Neuronal stem cell (in vitro differentiated cells): ENCODE data around the gene ACYP2.

Source experiments
- DNase-seq: peaks from one replicate; pipeline ENCODE4 v3.0.0-alpha.2; 2013; ENCODE audit warnings: low spot score
- H2AFZ ChIP-seq: one replicate; pipeline ENCODE4 v1.6.1; 2013; ENCODE audit warnings: mild to moderate bottlenecking, low read length, inconsistent platforms
- H2AK5ac ChIP-seq: 2 replicates; pipeline ENCODE4 v1.6.1; 2013; ENCODE audit warnings: low read depth, mild to moderate bottlenecking, inconsistent platforms, low read length, moderate library complexity, mixed read lengths
- H2BK120ac ChIP-seq: 2 replicates; pipeline ENCODE4 v1.6.1; 2013; ENCODE audit warnings: low read depth, mild to moderate bottlenecking, inconsistent platforms, low read length, moderate library complexity, mixed read lengths
- H2BK12ac ChIP-seq: one replicate; pipeline ENCODE4 v1.6.1; 2013; ENCODE audit warnings: low read length, inconsistent platforms
- H2BK15ac ChIP-seq: 2 replicates; pipeline ENCODE4 v1.6.1; 2013; ENCODE audit warnings: mild to moderate bottlenecking, low read length, inconsistent platforms, mixed read lengths
- H2BK5ac ChIP-seq: one replicate; pipeline ENCODE4 v1.6.1; 2013; ENCODE audit warnings: inconsistent platforms, mild to moderate bottlenecking, low read length, moderate library complexity
- H3K14ac ChIP-seq: one replicate; pipeline ENCODE4 v1.6.1; 2013; ENCODE audit warnings: low read length, inconsistent platforms
- H3K18ac ChIP-seq: 2 replicates; pipeline ENCODE4 v1.6.1; 2013; ENCODE audit warnings: low read length, inconsistent platforms
- H3K23ac ChIP-seq: 2 replicates; pipeline ENCODE4 v1.6.1; 2013; ENCODE audit warnings: low read depth, mild to moderate bottlenecking, mixed read lengths, low read length, inconsistent platforms; ENCODE audit not compliant: poor library complexity
- H3K27ac ChIP-seq: replicated peaks from 3 replicates; pipeline ENCODE4 v1.5.1; 2013; ENCODE audit warnings: low read length, inconsistent platforms
- H3K27me3 ChIP-seq, 3 experiments: 2 replicates each; pipeline ENCODE4 v1.6.1; 2013; ENCODE audit warnings: low read length in 3 of 3, mild to moderate bottlenecking in 2 of 3, inconsistent platforms in 1 of 3, low read depth in 1 of 3, mixed read lengths in 1 of 3, moderate library complexity in 1 of 3; ENCODE audit not compliant: control insufficient read depth in 3 of 3, insufficient read depth in 3 of 3
- H3K36me3 ChIP-seq, 2 donors: replicated peaks in 1 of 2; 2 replicates each; pipeline ENCODE4 v1.6.1; 2013; ENCODE audit warnings: low read length in 2 of 2; ENCODE audit not compliant: control insufficient read depth in 2 of 2, insufficient read depth in 2 of 2
- H3K4ac ChIP-seq: 2 replicates; pipeline ENCODE4 v1.6.1; 2013; ENCODE audit warnings: inconsistent platforms, mild to moderate bottlenecking, low read length, moderate library complexity
- H3K4me1 ChIP-seq, 2 donors: 1 replicate in 1 of 2; 2 replicates in 1 of 2; pipeline ENCODE4 v1.6.1; 2013; ENCODE audit warnings: low read length in 2 of 2, low read depth in 1 of 2; ENCODE audit not compliant: control insufficient read depth in 2 of 2, insufficient read depth in 1 of 2
- H3K4me2 ChIP-seq: one replicate; pipeline ENCODE4 v1.6.1; 2013; ENCODE audit warnings: mild to moderate bottlenecking, low read length, inconsistent platforms; ENCODE audit not compliant: insufficient read depth, poor library complexity, severe bottlenecking
- H3K4me3 ChIP-seq, 2 donors: 2 replicates each; pipeline ENCODE4 v1.5.1; 2013; ENCODE audit warnings: low read length in 2 of 2, mild to moderate bottlenecking in 2 of 2, inconsistent platforms in 1 of 2, moderate library complexity in 1 of 2
- H3K79me1 ChIP-seq: one replicate; pipeline ENCODE4 v1.6.1; 2013; ENCODE audit warnings: low read depth, mild to moderate bottlenecking, inconsistent platforms, low read length, moderate library complexity
- H3K9ac ChIP-seq: one replicate; pipeline ENCODE4 v1.6.1; 2013; ENCODE audit warnings: mild to moderate bottlenecking, low read depth, low read length, inconsistent platforms; ENCODE audit not compliant: poor library complexity
- H3K9me3 ChIP-seq, 2 donors: replicated peaks in 1 of 2; 2 replicates each; pipeline versions ENCODE3 to v1.6.1; 2013; ENCODE audit warnings: low read length in 2 of 2, mild to moderate bottlenecking in 2 of 2, inconsistent platforms in 1 of 2, low read depth in 1 of 2, mixed read lengths in 1 of 2, moderate library complexity in 1 of 2; ENCODE audit not compliant: control insufficient read depth in 2 of 2, insufficient read depth in 1 of 2
- H4K8ac ChIP-seq: one replicate; pipeline ENCODE4 v1.6.1; 2013; ENCODE audit warnings: low read depth, mild to moderate bottlenecking, inconsistent platforms, low read length, moderate library complexity
- H4K91ac ChIP-seq: one replicate; pipeline ENCODE4 v1.6.1; 2013; ENCODE audit warnings: low read length, low read depth, mild to moderate bottlenecking, inconsistent platforms; ENCODE audit not compliant: poor library complexity
- WGBS, 2 donors: extraction: QIAGEN DNeasy Blood & Tissue Kit; methylation state at CpG; one replicate each; pipeline ENCODE4 v1.1.7; 2013; ENCODE audit warnings: missing lambda C conversion rate in 2 of 2, mixed read lengths in 1 of 2; ENCODE audit not compliant: insufficient read length in 2 of 2, insufficient replicate concordance in 1 of 2; ENCODE audit errors: extremely low coverage in 2 of 2; 5-methylcytosine and 5-hydroxymethylcytosine counted together

ACYP2 gene

GRCh38 chr2:54079331-54079730, 36.1 kb upstream of the ACYP2 start:
- no CpG with 5 or more reads among the region's 2 CpGs for WGBS, 2 donors
- no peak overlapping the region for H2BK5ac ChIP-seq

GRCh38 chr2:54081574-54081973, 33.8 kb upstream of the ACYP2 start:
- H3K23ac ChIP-seq, result no peak overlapping the region
- H4K91ac ChIP-seq, result no peak overlapping the region
- no peak overlapping the region for H4K8ac ChIP-seq
- peak overlapping the region; percentile 47 for H3K14ac ChIP-seq
- H3K27me3 ChIP-seq, result peaks cover 0 to 3% (median 0%) of the 10 kb centered on the region in 3 experiments
- H2BK12ac ChIP-seq, result no peak overlapping the region
- H2AFZ ChIP-seq, result no peak overlapping the region
- no peak overlapping the region for H2BK120ac ChIP-seq
- no peak overlapping the region for H3K4ac ChIP-seq
- no peaks in the 10 kb centered on the region for H3K79me1 ChIP-seq
- H2AK5ac ChIP-seq, result no peak overlapping the region
- DNase-seq, result no peak
- no peaks in the 10 kb centered on the region for H3K36me3 ChIP-seq
- no peak overlapping the region for H3K9ac ChIP-seq
- H2BK15ac ChIP-seq, result no peak overlapping the region
- no peak overlapping the region for H3K18ac ChIP-seq
- H3K27ac ChIP-seq, result no peak overlapping the region
- no peak overlapping the region for H2BK5ac ChIP-seq
- no peak overlapping the region for H3K4me2 ChIP-seq
- H3K4me3 ChIP-seq, result no peak overlapping the region
- H3K4me1 ChIP-seq, result peaks cover 0 to 6% of the 10 kb centered on the region in 2 donors
- H3K9me3 ChIP-seq, result no peaks in the 10 kb centered on the region
- no CpG with 5 or more reads among the region's 6 CpGs for WGBS, 2 donors

More at GRCh38 chr2:54079331-54079730, 36.1 kb upstream of the ACYP2 start:
- no peak overlapping the region for H2BK15ac ChIP-seq
- H3K9me3 ChIP-seq, result no peaks in the 10 kb centered on the region
- H3K27ac ChIP-seq, result no peak overlapping the region
- H4K8ac ChIP-seq, result no peak overlapping the region
- no peak overlapping the region for H3K4ac ChIP-seq
- no peak overlapping the region for H2BK120ac ChIP-seq
- no peak overlapping the region for H3K14ac ChIP-seq
- DNase-seq, result no peak
- H3K4me2 ChIP-seq, result no peak overlapping the region
- no peaks in the 10 kb centered on the region for H3K79me1 ChIP-seq
- H3K4me3 ChIP-seq, result no peak overlapping the region
- no peak overlapping the region for H2AK5ac ChIP-seq
- H3K18ac ChIP-seq, result no peak overlapping the region
- no peaks in the 10 kb centered on the region for H3K36me3 ChIP-seq
- no peak overlapping the region for H3K9ac ChIP-seq
- no peak overlapping the region for H2BK12ac ChIP-seq
- H3K4me1 ChIP-seq, result peaks cover 0 to 6% of the 10 kb centered on the region in 2 donors
- H2AFZ ChIP-seq, result no peak overlapping the region
- no peaks in the 10 kb centered on the region for H3K27me3 ChIP-seq
- no peak overlapping the region for H4K91ac ChIP-seq
- no peak overlapping the region for H3K23ac ChIP-seq

DNA sequence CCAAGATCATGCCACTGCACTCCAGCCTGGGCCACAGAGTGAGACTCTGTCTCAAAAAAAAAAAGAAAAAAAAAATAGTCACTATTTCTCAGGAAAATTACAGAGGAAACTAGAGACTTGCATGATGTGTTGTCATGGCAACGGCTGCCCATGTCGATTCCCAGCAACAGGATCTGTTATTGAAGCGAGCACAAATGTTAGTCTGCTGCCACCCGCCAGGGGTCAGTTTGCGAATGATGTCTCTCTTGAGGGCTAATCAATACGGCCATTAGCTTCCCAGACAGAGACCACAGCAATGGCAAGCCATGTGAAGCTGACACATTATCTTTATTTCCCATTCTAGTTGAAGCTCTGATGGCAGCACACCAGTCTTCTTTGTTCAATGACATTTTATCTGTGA, 32.4 kb upstream of the ACYP2 start:
- no peak overlapping the region for H2BK12ac ChIP-seq
- no peak overlapping the region for H3K4me2 ChIP-seq
- H3K23ac ChIP-seq, result no peak overlapping the region
- DNase-seq, result no peak
- no peak overlapping the region for H2BK15ac ChIP-seq
- H3K27ac ChIP-seq, result no peak overlapping the region
- no peak overlapping the region for H2BK120ac ChIP-seq
- no peak overlapping the region for H3K9ac ChIP-seq
- WGBS, 2 donors, result no CpG with 5 or more reads among the region's 6 CpGs
- no peak overlapping the region for H3K4me3 ChIP-seq
- H3K14ac ChIP-seq, result no peak overlapping the region
- H2AFZ ChIP-seq, result peak overlapping the region; percentile 33
- peaks cover under 1 to 8% of the 10 kb centered on the region in 2 donors for H3K4me1 ChIP-seq
- H2BK5ac ChIP-seq, result no peak overlapping the region
- no peaks in the 10 kb centered on the region for H3K9me3 ChIP-seq
- H3K27me3 ChIP-seq, result peaks cover 0 to 3% (median 0%) of the 10 kb centered on the region in 3 experiments
- H2AK5ac ChIP-seq, result no peak overlapping the region
- H3K36me3 ChIP-seq, result no peaks in the 10 kb centered on the region
- H3K79me1 ChIP-seq, result no peaks in the 10 kb centered on the region
- no peak overlapping the region for H4K8ac ChIP-seq
- H4K91ac ChIP-seq, result no peak overlapping the region
- H3K4ac ChIP-seq, result no peak overlapping the region
- no peak overlapping the region for H3K18ac ChIP-seq

- Histone ChIP-seq H2BK12ac (no peak overlapping the region), H2AK5ac (no peak overlapping the region), H2BK120ac (no peak overlapping the region), H2AFZ (peak overlapping the region; percentile 33), H4K8ac (no peak overlapping the region), H3K4me2 (no peak overlapping the region), H3K23ac (no peak overlapping the region), H3K4me1 (peaks cover 5 to 10% of the 10 kb centered on the region in 2 donors), H3K4me3 (no peak overlapping the region), H3K18ac (no peak overlapping the region), H3K9ac (no peak overlapping the region), H4K91ac (no peak overlapping the region), H3K79me1 (no peaks in the 10 kb centered on the region), H3K9me3 (no peaks in the 10 kb centered on the region), H3K36me3 (no peaks in the 10 kb centered on the region), H3K27me3 (peaks cover 0 to 3% (median 0%) of the 10 kb centered on the region in 3 experiments), H3K14ac (no peak overlapping the region), H2BK15ac (no peak overlapping the region), H3K27ac (no peak overlapping the region), H3K4ac (no peak overlapping the region), H2BK5ac (no peak overlapping the region)
- WGBS, 2 donors, result no CpG with 5 or more reads among the region's 1 CpG
- no peak for DNase-seq
These were observed 32.0 kb upstream of the ACYP2 start for GRCh38 chr2:54083445-54083844.
